Esophagus squamous epithelium (tissue), 5 donors: ENCODE measurements around the gene CPT1A. TPM values are rescaled to one million over a fixed set of nuclear protein-coding genes. Genes with fewer than 3 reads are reported as not detected.

ENCODE experiments used
- DNase-seq: peaks from one replicate; lab custom pipeline; 2025; lab: John Stamatoyannopoulos, UW
- H3K27ac ChIP-seq, 4 donors: fragments of 200-600 bp; sonication (generic); one replicate each; pipeline ENCODE4 v1.5.1; 2016 to 2019; ENCODE audit warnings: mild to moderate bottlenecking in 1 of 4
- H3K27me3 ChIP-seq, 4 donors: fragments of 200-600 bp; sonication (generic); 1 replicate in 3 of 4; 2 replicates in 1 of 4; pipeline versions ENCODE4 v1.5.1 to v1.6.0; 2017 to 2021; ENCODE audit warnings: antibody characterized with exemption in 1 of 4
- H3K36me3 ChIP-seq, 3 donors: fragments of 200-600 bp; sonication (generic); one replicate each; pipeline ENCODE4 v1.5.1; 2016 to 2019
- H3K4me1 ChIP-seq, 3 donors: fragments of 200-600 bp; sonication (generic); one replicate each; pipeline ENCODE4 v1.5.1; 2017 to 2019
- H3K4me3 ChIP-seq, 4 donors: fragments of 200-600 bp; sonication (generic); 1 replicate in 3 of 4; 2 replicates in 1 of 4; pipeline ENCODE4 v1.5.1; 2016 to 2019; ENCODE audit warnings: mild to moderate bottlenecking in 2 of 4, moderate library complexity in 1 of 4
- H3K9me3 ChIP-seq, 3 donors: fragments of 200-600 bp; sonication (generic); one replicate each; pipeline ENCODE4 v1.5.1; 2016 to 2019
- CTCF ChIP-seq, 6 experiments: fragments of 450-650 bp in 4 of 6; fragments of 200-600 bp in 2 of 6; sonication (generic) in 2 of 6; IDR thresholded peaks; one replicate each; pipeline ENCODE4 v1.5.1; 2016 to 2019; ENCODE audit warnings: antibody characterized with exemption in 6 of 6, mild to moderate bottlenecking in 4 of 6, moderate library complexity in 4 of 6
- POLR2A ChIP-seq, 4 donors: fragments of 450-650 bp; IDR thresholded peaks; one replicate each; pipeline ENCODE4 v1.6.1; 2017; ENCODE audit warnings: antibody characterized with exemption in 4 of 4, mild to moderate bottlenecking in 4 of 4, moderate library complexity in 3 of 4
- WGBS, 2 donors: methylation state at CpG; one replicate each; pipeline ENCODE4 v1.1.5; 2018; 5-methylcytosine and 5-hydroxymethylcytosine counted together
- intact Hi-C: fragments of 100-400 bp; cut with DNase I; formaldehyde crosslinking; loops from one replicate; pipeline ENCODE4 v1.15.0; 2022
- total RNA-seq, 4 donors: library from RNA; depleted of rRNA; stranded (reverse); fragments of >200 nt; gene quantifications; one replicate each; pipeline ENCODE4 v1.1.0, GENCODE V29; 2016
- donor health status: DM: yes; HTN: yes; CAD: no.

Gene CPT1A
- total RNA-seq, 4 donors from 2014 or later: 14.7 to 56.1 (median 27.6) TPM

- intact Hi-C loops: no loop called here
- Histone ChIP-seq H3K4me3 (no peak overlapping the region), H3K4me1 (peaks cover 5 to 9% (median 8%) of the 10 kb centered on the region in 3 donors), H3K27ac (no peak overlapping the region), H3K36me3 (peaks cover 19 to 72% (median 40%) of the 10 kb centered on the region in 3 donors), H3K9me3 (no peaks in the 10 kb centered on the region), H3K27me3 (no peaks in the 10 kb centered on the region)
- TF ChIP-seq CTCF (IDR thresholded peaks at IDR 0.05) (no peak), POLR2A (IDR thresholded peaks at IDR 0.05) (no peak)
- WGBS, 2 donors: 85 to 89% methylated on average over 10 to 12 of the region's 12 CpGs
- no peak for DNase-seq
Observed at GRCh38 chr11:68756171-68756766, 85.4 kb downstream of the CPT1A start.

GRCh38 chr11:68753300-68753699, 88.4 kb downstream of the CPT1A start:
- Histone ChIP-seq H3K36me3 (peaks cover 13 to 42% (median 14%) of the 10 kb centered on the region in 3 donors), H3K27ac (no peak overlapping the region), H3K4me1 (peaks cover 5 to 23% (median 18%) of the 10 kb centered on the region in 3 donors), H3K9me3 (no peaks in the 10 kb centered on the region), H3K27me3 (no peaks in the 10 kb centered on the region), H3K4me3 (no peak overlapping the region)
- TF ChIP-seq CTCF (IDR thresholded peaks at IDR 0.05) (no peak), POLR2A (IDR thresholded peaks at IDR 0.05) (no peak)
- WGBS, 2 donors: 70 to 76% methylated on average over 7 to 9 of the region's 9 CpGs
- intact Hi-C loops: no loop called here
- DNase-seq: no peak

GRCh38 chr11:68751331-68751856, 90.3 kb downstream of the CPT1A start, which contains the start of gene TESMIN:
TSS of gene TESMIN (minus strand) at chr11:68751520. CDS start at chr11:68750660, 860 bp downstream.
- TF ChIP-seq POLR2A (IDR thresholded peaks at IDR 0.05) (peak in 1 of 4 donors; percentile 32), CTCF (IDR thresholded peaks at IDR 0.05) (no peak)
- Histone ChIP-seq H3K36me3 (peaks cover 0 to 30% (median under 1%) of the 10 kb centered on the region in 3 donors), H3K4me3 (peak within 1 kb of the TSS; percentile 47 to 80 (median 62)), H3K27me3 (no peaks in the 10 kb centered on the region), H3K4me1 (peaks cover 5 to 23% (median 18%) of the 10 kb centered on the region in 3 donors), H3K27ac (peak within 1 kb of the TSS; percentile 48 to 76 (median 60)), H3K9me3 (no peaks in the 10 kb centered on the region)
- intact Hi-C loops: no loop called here
- 20 to 21% methylated on average over 1 to 6 of the region's 42 CpGs for WGBS, 2 donors
- DNase-seq: peak; percentile 35

- peak overlapping the region; percentile 48 to 76 (median 60) for H3K27ac ChIP-seq
- WGBS, 2 donors: 0% methylated on average over 4 of the region's 22 CpGs; no CpG with 5 or more reads in 1 of the 2 donors
- H3K4me3 ChIP-seq: peak overlapping the region; percentile 47 to 80 (median 62)
- no peak for TF ChIP-seq POLR2A (IDR thresholded peaks at IDR 0.05)
- TF ChIP-seq CTCF (IDR thresholded peaks at IDR 0.05): no peak
- no peaks in the 10 kb centered on the region for H3K9me3 ChIP-seq
- DNase-seq: no peak
- peaks cover 5 to 23% (median 18%) of the 10 kb centered on the region in 3 donors for H3K4me1 ChIP-seq
- H3K36me3 ChIP-seq: peaks cover 0 to 30% (median 0%) of the 10 kb centered on the region in 3 donors
- intact Hi-C loops: no loop called here
- no peaks in the 10 kb centered on the region for H3K27me3 ChIP-seq
Observed at GRCh38 chr11:68751004-68751325, 90.8 kb downstream of the CPT1A start.
